AG09309 (cell line): ENCODE data around the gene KCTD5.

Experiments
- DNase-seq: peaks from one replicate; pipeline ENCODE4 v3.0.0-alpha.2; 2010; ENCODE audit warnings: low read depth
- H3K4me3 ChIP-seq: 2 replicates; pipeline ENCODE4 v1.5.1; 2011; ENCODE audit warnings: mild to moderate bottlenecking, low read depth, low read length, moderate library complexity; ENCODE audit not compliant: control insufficient read depth
- CTCF ChIP-seq: IDR thresholded peaks from 2 replicates; pipeline ENCODE4 v1.5.1; 2011; ENCODE audit warnings: mild to moderate bottlenecking, low read depth, low read length, inconsistent platforms; ENCODE audit not compliant: insufficient read depth, control insufficient read depth; ENCODE audit errors: missing control alignments

The KCTD5 gene

GRCh38 chr16:2700786-2701185 lies 18.5 kb downstream of the KCTD5 start:
- no peak overlapping the region for H3K4me3 ChIP-seq
- TF ChIP-seq CTCF = no peak
- DNase-seq = no peak

DNA sequence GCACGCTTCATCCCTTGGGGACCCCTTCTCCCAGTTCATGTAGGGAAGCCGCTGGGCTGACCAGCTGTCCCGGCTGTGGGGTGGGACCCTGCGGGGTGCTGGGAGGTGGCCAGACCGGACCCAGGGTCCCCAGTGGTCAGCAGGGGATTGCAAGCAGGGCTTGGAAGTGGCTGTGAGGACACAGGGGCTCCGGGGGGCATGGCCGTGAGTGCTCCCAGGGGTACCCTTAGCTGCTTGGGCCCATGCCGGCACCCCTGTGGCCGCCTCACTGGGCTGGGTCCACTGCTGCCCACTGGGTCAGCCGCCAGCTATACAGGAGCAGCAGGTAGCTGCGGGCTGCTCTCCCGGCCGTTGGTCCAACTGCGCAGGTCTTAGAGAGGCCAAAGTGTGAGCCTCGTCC lies 18.9 kb downstream of the KCTD5 start:
- no peak overlapping the region for H3K4me3 ChIP-seq
- no peak for DNase-seq
- no peak for TF ChIP-seq CTCF

- no peak for TF ChIP-seq CTCF
- no peak for DNase-seq
These were observed 19.6 kb downstream of the KCTD5 start for GRCh38 chr16:2701713-2702437.

GRCh38 chr16:2702438-2702825 lies 20.1 kb downstream of the KCTD5 start:
- DNase-seq = no peak
- TF ChIP-seq CTCF = no peak
- H3K4me3 ChIP-seq = no peak overlapping the region

More at GRCh38 chr16:2701713-2702437, 19.6 kb downstream of the KCTD5 start:
- no peak overlapping the region for H3K4me3 ChIP-seq

DNA sequence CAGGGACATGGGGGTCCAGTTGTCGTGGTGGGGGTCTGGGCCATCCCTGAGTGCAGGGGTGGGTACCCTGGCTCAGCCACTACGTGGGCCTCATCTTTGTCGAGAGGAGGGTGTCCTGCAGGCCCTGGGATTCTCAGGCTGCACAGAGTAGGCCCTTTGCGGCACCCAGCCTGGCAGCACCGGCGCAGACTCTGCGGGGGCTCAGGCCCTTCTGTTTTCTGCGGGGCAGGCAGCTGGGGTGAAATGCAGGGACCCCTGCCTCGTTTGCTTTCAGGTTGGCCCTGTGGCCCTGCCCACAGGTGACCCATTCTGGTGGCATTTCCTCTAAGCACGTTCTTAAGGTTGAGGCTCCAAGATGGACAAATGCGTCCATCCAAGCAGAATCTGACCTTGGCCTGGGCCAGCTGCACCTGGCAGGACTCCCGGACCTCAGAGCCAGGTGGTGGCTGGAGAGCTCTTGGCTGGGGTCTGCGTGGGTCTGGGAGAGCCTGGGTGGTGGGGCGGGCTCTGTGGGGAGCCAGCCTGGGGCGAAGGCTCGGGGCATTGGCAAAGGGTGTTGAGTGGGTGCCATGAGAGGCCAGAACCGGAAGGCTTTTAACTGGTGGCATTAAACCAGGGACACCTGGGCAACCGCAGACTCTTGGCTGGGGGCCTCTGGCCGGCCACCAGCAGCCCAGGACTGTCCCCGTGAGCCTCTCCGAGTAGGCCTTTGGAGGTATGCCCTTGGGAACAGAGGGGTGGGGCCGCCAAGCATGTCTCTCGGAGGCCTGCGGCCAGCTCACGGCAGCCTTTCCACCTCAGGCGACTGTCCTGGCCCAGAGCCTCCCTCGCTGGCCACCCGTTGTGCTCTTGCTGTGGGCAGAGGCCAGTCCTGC lies 20.8 kb downstream of the KCTD5 start:
- TF ChIP-seq CTCF = no peak
- H3K4me3 ChIP-seq = no peak overlapping the region
- no peak for DNase-seq

- H3K4me3 ChIP-seq = no peak overlapping the region
- TF ChIP-seq CTCF = no peak
- no peak for DNase-seq
These were observed 22.1 kb downstream of the KCTD5 start for GRCh38 chr16:2704166-2704982.
